ENCODE results near the gene FOXN3. TPM values are rescaled to one million over a fixed set of nuclear protein-coding genes. Genes with fewer than 3 reads are reported as not detected.

The FOXN3 gene
- total RNA-seq, 2 donors from 2014 or later: 46.8 to 72.6 TPM

DNA sequence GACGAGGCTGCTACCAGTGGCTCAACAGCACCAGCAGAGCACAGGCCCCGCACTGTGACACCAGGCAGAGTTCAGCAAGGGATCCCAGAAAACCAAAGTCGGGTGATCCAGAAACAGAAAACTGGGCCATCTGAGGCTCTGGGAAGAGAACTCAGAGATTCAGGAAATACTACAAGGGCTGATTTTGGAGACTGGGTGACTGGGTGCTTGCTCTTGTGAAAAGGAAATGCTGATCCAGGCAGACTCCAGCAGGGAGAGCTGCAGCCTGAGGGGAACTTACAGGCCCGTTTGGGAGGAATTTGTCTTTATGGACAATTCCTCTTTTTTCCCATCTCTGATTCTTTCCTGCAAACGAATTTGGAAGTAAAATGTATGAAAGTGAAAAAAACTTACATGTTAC is 28.2 kb downstream of the FOXN3 start:
- Histone ChIP-seq H3K27ac (no peak overlapping the region), H3K4me1 (no peaks in the 10 kb centered on the region), H3K9ac (ENCODE audit: low read depth in 2 of 2, low read length in 2 of 2) (no peak overlapping the region), H3K27me3 (no peaks in the 10 kb centered on the region), H3K9me3 (no peaks in the 10 kb centered on the region), H3K36me3 (no peaks in the 10 kb centered on the region), H3K4me3 (no peak overlapping the region)
- DNase-seq: no peak
- TF ChIP-seq, protein P1, sequence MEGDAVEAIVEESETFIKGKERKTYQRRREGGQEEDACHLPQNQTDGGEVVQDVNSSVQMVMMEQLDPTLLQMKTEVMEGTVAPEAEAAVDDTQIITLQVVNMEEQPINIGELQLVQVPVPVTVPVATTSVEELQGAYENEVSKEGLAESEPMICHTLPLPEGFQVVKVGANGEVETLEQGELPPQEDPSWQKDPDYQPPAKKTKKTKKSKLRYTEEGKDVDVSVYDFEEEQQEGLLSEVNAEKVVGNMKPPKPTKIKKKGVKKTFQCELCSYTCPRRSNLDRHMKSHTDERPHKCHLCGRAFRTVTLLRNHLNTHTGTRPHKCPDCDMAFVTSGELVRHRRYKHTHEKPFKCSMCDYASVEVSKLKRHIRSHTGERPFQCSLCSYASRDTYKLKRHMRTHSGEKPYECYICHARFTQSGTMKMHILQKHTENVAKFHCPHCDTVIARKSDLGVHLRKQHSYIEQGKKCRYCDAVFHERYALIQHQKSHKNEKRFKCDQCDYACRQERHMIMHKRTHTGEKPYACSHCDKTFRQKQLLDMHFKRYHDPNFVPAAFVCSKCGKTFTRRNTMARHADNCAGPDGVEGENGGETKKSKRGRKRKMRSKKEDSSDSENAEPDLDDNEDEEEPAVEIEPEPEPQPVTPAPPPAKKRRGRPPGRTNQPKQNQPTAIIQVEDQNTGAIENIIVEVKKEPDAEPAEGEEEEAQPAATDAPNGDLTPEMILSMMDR (IDR thresholded peaks at IDR 0.05): no peak
- intact Hi-C loops (cut with DNase I): no loop called here

DNA sequence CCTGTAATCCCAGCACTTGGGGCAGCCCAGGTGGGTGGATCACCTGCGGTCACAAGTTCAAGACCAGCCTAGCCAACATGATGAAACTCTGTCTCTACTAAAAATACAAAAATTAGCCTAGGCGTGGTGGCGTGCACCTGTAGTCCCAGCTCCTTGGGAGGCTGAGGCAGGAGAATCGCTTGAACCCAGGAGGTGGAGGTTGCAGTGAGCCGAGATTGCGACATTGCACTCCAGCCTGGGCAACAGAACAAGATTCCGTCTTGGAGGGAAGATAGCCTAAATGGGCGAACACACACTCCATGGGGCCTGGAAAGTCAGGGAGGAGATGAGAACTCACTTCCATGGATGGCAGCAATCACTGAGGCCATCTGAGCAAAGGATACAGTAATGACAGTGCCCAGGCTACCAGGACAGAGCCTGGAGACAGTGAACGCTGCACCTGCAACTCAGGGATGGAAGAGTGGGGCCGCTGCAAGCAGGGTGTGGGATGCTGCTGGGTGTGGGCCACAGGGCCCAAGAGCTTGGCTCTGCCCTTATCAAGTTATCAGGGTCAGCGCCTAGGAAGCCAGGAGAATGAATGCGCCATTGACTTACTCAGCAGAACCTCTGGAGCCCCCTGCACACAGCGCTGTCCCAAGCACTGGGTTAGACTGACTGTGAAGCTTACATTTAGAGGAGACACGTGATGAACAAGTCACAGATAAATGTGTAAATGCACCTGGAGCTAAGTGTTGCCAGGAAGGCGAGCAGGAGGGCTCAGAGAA is 28.9 kb downstream of the FOXN3 start:
- TF ChIP-seq, protein P1 (IDR thresholded peaks at IDR 0.05): no peak
- Histone ChIP-seq H3K9me3 (no peaks in the 10 kb centered on the region), H3K9ac (ENCODE audit: low read depth in 2 of 2, low read length in 2 of 2) (no peak overlapping the region), H3K27me3 (no peaks in the 10 kb centered on the region), H3K36me3 (no peaks in the 10 kb centered on the region), H3K27ac (no peak overlapping the region), H3K4me1 (no peaks in the 10 kb centered on the region), H3K4me3 (no peak overlapping the region)
- no peak for DNase-seq
- intact Hi-C loops (cut with DNase I): no loop called here

DNA sequence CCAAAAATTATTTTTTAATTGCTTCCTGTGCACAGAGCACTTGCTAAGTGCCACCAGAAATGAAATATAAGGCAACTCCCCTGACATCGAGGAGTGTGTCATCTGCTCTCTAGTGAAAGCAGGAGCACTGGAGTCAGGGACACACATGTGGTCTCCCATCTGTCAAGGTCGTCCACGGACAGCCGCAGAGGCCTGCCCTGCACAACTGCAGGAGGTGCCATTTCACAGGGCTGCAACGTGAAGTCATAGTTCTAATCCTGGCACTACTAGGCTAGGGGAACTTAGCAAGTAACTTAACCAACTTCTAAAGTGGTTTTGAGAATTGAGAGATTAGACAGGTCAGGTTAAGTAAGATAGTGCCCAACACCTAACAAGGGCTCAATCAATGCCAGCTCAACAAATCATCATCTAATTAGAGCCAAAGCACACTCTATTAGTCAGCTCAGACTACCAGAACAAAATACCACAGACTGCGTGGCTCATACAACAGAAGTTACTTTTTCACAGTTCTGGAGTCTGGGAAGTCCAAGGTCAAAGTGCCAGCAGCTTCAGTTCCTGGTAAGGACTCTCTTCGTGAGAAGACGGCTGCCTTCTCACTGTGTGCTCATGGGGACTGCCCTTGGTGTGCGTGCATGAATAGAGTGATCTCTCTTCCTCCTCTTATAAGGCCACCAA is 30.7 kb downstream of the FOXN3 start:
- H3K4me3 ChIP-seq: no peak overlapping the region
- no peaks in the 10 kb centered on the region for H3K36me3 ChIP-seq
- no peaks in the 10 kb centered on the region for H3K9me3 ChIP-seq
- intact Hi-C loops (cut with DNase I): no loop called here
- no peak overlapping the region for H3K27ac ChIP-seq
- H3K27me3 ChIP-seq: no peaks in the 10 kb centered on the region
- no peaks in the 10 kb centered on the region for H3K4me1 ChIP-seq
- TF ChIP-seq, protein P1 (IDR thresholded peaks at IDR 0.05): no peak
- DNase-seq: no peak
- H3K9ac ChIP-seq (ENCODE audit: low read depth in 2 of 2, low read length in 2 of 2): no peak overlapping the region

DNA sequence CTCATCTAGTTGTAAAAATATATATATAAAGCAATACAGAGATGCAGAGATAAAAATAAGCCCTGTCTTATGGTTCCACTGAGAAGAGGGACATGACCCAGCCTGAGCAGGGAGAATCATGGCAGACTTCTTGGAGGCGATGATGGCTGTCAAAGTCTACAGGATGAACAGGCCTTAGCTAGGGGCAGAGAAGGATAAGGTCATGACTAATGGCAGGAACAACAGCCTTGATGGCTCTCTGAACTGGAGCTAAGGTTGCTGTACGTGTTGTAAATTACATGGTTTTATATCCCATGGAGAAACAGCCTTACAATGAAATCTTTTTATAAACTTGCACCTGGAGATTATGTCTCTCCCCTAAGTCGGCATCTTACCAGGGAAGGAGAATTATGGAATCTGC is 32.4 kb downstream of the FOXN3 start:
- Histone ChIP-seq H3K9me3 (no peaks in the 10 kb centered on the region), H3K9ac (ENCODE audit: low read depth in 2 of 2, low read length in 2 of 2) (no peak overlapping the region), H3K27me3 (no peaks in the 10 kb centered on the region), H3K4me3 (no peak overlapping the region), H3K4me1 (no peaks in the 10 kb centered on the region), H3K27ac (no peak overlapping the region), H3K36me3 (no peaks in the 10 kb centered on the region)
- TF ChIP-seq, protein P1 (IDR thresholded peaks at IDR 0.05): no peak
- DNase-seq: no peak
- intact Hi-C loops (cut with DNase I): no loop called here

DNA sequence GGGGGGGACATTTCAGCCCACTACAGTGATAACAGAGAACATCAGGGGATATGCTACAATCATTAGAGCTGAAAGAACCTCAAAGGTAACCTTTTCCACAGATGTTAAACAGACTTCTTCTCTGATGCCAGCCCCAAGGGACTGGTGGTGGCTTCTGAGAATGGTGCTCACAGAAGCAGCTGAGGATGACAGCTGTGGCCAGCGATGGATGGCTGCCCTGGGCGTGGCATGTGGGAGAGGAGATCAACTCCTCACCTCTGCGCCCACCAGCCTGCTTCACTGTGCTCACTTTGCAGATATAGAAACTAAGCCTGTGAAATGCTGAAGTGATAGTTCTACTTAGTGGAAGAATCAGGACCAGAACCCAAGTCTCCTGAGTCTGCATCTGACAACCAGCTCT is 33.0 kb downstream of the FOXN3 start:
- intact Hi-C loops (cut with DNase I): no loop called here
- Histone ChIP-seq H3K27me3 (no peaks in the 10 kb centered on the region), H3K27ac (no peak overlapping the region), H3K9ac (ENCODE audit: low read depth in 2 of 2, low read length in 2 of 2) (no peak overlapping the region), H3K36me3 (no peaks in the 10 kb centered on the region), H3K4me3 (no peak overlapping the region), H3K9me3 (no peaks in the 10 kb centered on the region), H3K4me1 (no peaks in the 10 kb centered on the region)
- DNase-seq: no peak
- TF ChIP-seq, protein P1 (IDR thresholded peaks at IDR 0.05): no peak

Data from colonic mucosa (tissue), 4 donors.